K562 (cell line): Measurements from ENCODE around the gene ETS1. TPM values are rescaled to one million over a fixed set of nuclear protein-coding genes. Genes with fewer than 3 reads are reported as not detected.

Source experiments
- ATAC-seq: fragments of 200-7000 bp; cut with Tn5 transposase; 3 replicates; pipeline ENCODE4 v1.9.1; 2020; ENCODE audit warnings: moderate library complexity
- BruUV-seq: library from RNA; stranded (reverse); fragments of 400-500 nt; replicated peaks from 2 replicates; lab custom pipeline; 2021; lab: Mats Ljungman, UMichigan
- CTCF ChIA-PET: fragments of 300-600 bp; formaldehyde crosslinking; extraction: SDS; loops from one replicate; lab custom pipeline; 2021; ENCODE audit warnings: low intra/inter-chr PET ratio; lab: Yijun Ruan, JAX
- POLR2A ChIA-PET: fragments of 300-600, 350-650 bp; sonication (Branson Sonifier 250); formaldehyde crosslinking; extraction: SDS; loops from one replicate; lab custom pipeline; 2021; ENCODE audit warnings: antibody characterized with exemption, inconsistent platforms; lab: Yijun Ruan, JAX
- DNase-seq, 4 experiments: peaks; one replicate each; pipeline versions ENCODE4 v3.0.0 to v3.0.0-alpha.2; 2011 to 2018; ENCODE audit warnings: low spot score in 3 of 4, mixed read lengths in 3 of 4; ENCODE audit errors: extremely low read depth in 1 of 4
- FAIRE-seq: peaks from 2 replicates; lab custom pipeline; 2011; peaks lifted over from hg19 to GRCh38; lab: Jason Lieb, UNC
- H2AFZ ChIP-seq: 2 replicates; pipeline ENCODE4 v1.6.0; 2011; ENCODE audit warnings: low read depth, low read length, control low read depth, inconsistent platforms
- H3K27ac ChIP-seq: fragments of 200-600 bp; 3 replicates; pipeline ENCODE4 v1.8.0; 2011; ENCODE audit warnings: low read depth, mild to moderate bottlenecking, control low read depth, inconsistent platforms, low read length, moderate library complexity, mixed read lengths; ENCODE audit errors: extremely low read depth
- H3K27me3 ChIP-seq, 2 experiments: fragments of 300-600 bp in 1 of 2; 2 replicates in 1 of 2; 3 replicates in 1 of 2; pipeline versions ENCODE4 v1.6.0 to v1.8.0; 2011; ENCODE audit warnings: inconsistent platforms in 2 of 2, low read length in 2 of 2, mild to moderate bottlenecking in 1 of 2, mixed read lengths in 1 of 2, moderate library complexity in 1 of 2; ENCODE audit not compliant: control insufficient read depth in 2 of 2, insufficient read depth in 2 of 2
- H3K36me3 ChIP-seq: fragments of 300-600 bp; 3 replicates; pipeline ENCODE4 v1.8.0; 2011; ENCODE audit warnings: mild to moderate bottlenecking, low read length, inconsistent platforms; ENCODE audit not compliant: control insufficient read depth, insufficient read depth
- H3K4me1 ChIP-seq, 2 experiments: fragments of 200-600 bp in 1 of 2; replicated peaks in 1 of 2; 2 replicates in 1 of 2; 3 replicates in 1 of 2; pipeline versions ENCODE4 v1.5.1 to v1.8.0; 2011; ENCODE audit warnings: inconsistent platforms in 2 of 2, low read length in 2 of 2, mild to moderate bottlenecking in 1 of 2, mixed read lengths in 1 of 2, moderate library complexity in 1 of 2; ENCODE audit not compliant: control insufficient read depth in 2 of 2, insufficient read depth in 2 of 2
- H3K4me2 ChIP-seq: 2 replicates; pipeline ENCODE4 v1.6.1; 2011; ENCODE audit warnings: low read length, control low read depth, inconsistent platforms, mixed read lengths; ENCODE audit not compliant: insufficient read depth
- H3K4me3 ChIP-seq: fragments of 200-600 bp; sonication (generic), shearing (Covaris generic); 2 replicates; pipeline ENCODE4 v1.5.1; 2016; ENCODE audit warnings: control low read depth, inconsistent platforms
- H3K79me2 ChIP-seq: fragments of 200-600 bp; 3 replicates; pipeline ENCODE4 v1.8.0; 2011; ENCODE audit warnings: low read length, inconsistent platforms; ENCODE audit not compliant: control insufficient read depth, insufficient read depth
- H3K9ac ChIP-seq, 2 experiments: 2 replicates each; pipeline versions ENCODE4 v1.6.0 to v1.6.1; 2011; ENCODE audit warnings: low read depth in 2 of 2, low read length in 2 of 2, control low read depth in 1 of 2, inconsistent platforms in 1 of 2, mild to moderate bottlenecking in 1 of 2, mixed read lengths in 1 of 2; ENCODE audit not compliant: insufficient read depth in 1 of 2
- H3K9me1 ChIP-seq: one replicate; pipeline ENCODE4 v1.6.0; 2011; ENCODE audit warnings: inconsistent platforms, mild to moderate bottlenecking, low read length, moderate library complexity; ENCODE audit not compliant: control insufficient read depth, insufficient read depth
- H3K9me3 ChIP-seq: replicated peaks from 2 replicates; pipeline ENCODE4 v1.5.1; 2011; ENCODE audit warnings: low read depth, low read length, inconsistent platforms; ENCODE audit not compliant: control insufficient read depth, insufficient read depth
- H4K20me1 ChIP-seq: replicated peaks from 2 replicates; pipeline ENCODE4 v1.6.1; 2011; ENCODE audit warnings: low read length, inconsistent platforms, mixed read lengths; ENCODE audit not compliant: control insufficient read depth, insufficient read depth
- ARID4B ChIP-seq: sonication (generic); formaldehyde crosslinking; IDR thresholded peaks from 2 replicates; pipeline ENCODE4 v1.8.0; 2022; ENCODE audit warnings: mild to moderate bottlenecking, missing genetic modification reagents
- BRD9 ChIP-seq: fragments of 450-650 bp; IDR thresholded peaks from 2 replicates; pipeline ENCODE4 v1.6.1; 2018; ENCODE audit warnings: low read depth; ENCODE audit not compliant: partially characterized antibody
- BRF1 ChIP-seq: IDR thresholded peaks from 3 replicates; pipeline ENCODE4 v1.6.1; 2011; ENCODE audit warnings: borderline replicate concordance, mild to moderate bottlenecking; ENCODE audit not compliant: insufficient read length; ENCODE audit errors: extremely low read depth
- FOSL1 ChIP-seq: fragments of 200-800 bp; sonication (Bioruptor generic); conservative IDR thresholded peaks from 2 replicates; pipeline ENCODE4 v1.6.1; 2016; ENCODE audit warnings: missing genetic modification characterization, missing compliant biosample characterization
- FOXA3 ChIP-seq, 2 experiments: fragments of 450-650 bp in 1 of 2; sonication (generic) in 1 of 2; formaldehyde crosslinking; IDR thresholded peaks in 1 of 2; conservative IDR thresholded peaks in 1 of 2; 2 replicates each; pipeline versions ENCODE4 v1.4.0 to v1.8.0; 2020 to 2022; ENCODE audit warnings: mild to moderate bottlenecking in 2 of 2, missing genetic modification reagents in 1 of 2
- HES1 ChIP-seq: fragments of 450-650 bp; IDR thresholded peaks from 2 replicates; pipeline ENCODE4 v1.6.1; 2016; ENCODE audit warnings: low read depth, mild to moderate bottlenecking, moderate library complexity
- NFYB ChIP-seq: IDR thresholded peaks from 2 replicates; pipeline ENCODE4 v1.6.1; 2011; ENCODE audit warnings: mild to moderate bottlenecking, moderate library complexity; ENCODE audit not compliant: insufficient read length; ENCODE audit errors: extremely low read depth
- NR0B1 ChIP-seq: fragments of 450-650 bp; IDR thresholded peaks from one replicate; pipeline ENCODE4 v1.6.1; 2018; ENCODE audit warnings: mild to moderate bottlenecking, moderate library complexity; ENCODE audit not compliant: partially characterized antibody
- POLR2AphosphoS2 ChIP-seq: IDR thresholded peaks from 2 replicates; pipeline ENCODE4 v1.6.1; 2012; ENCODE audit warnings: low read length, improper control_type of control experiment
- RBM25 ChIP-seq: fragments of 200-400 bp; formaldehyde crosslinking; IDR thresholded peaks from 2 replicates; pipeline ENCODE4 v1.6.1; 2018; ENCODE audit warnings: low read length, low read depth, moderate library complexity; ENCODE audit not compliant: severe bottlenecking
- TRIM25 ChIP-seq: fragments of 450-650 bp; IDR thresholded peaks from 2 replicates; pipeline ENCODE4 v1.7.0; 2016; ENCODE audit warnings: borderline replicate concordance
- ZC3H4 ChIP-seq: sonication (generic); formaldehyde crosslinking; IDR thresholded peaks from 2 replicates; pipeline ENCODE4 v1.9.0; 2021; ENCODE audit warnings: missing genetic modification reagents, borderline replicate concordance
- ZFX ChIP-seq: sonication (generic); formaldehyde crosslinking; IDR thresholded peaks from 2 replicates; pipeline ENCODE4 v1.8.0; 2022; ENCODE audit warnings: mild to moderate bottlenecking, missing genetic modification reagents, moderate library complexity
- ZNF165 ChIP-seq: fragments of 250-450 bp; sonication (Bioruptor Pico); IDR thresholded peaks from 2 replicates; pipeline ENCODE4 v1.4.0; 2020; ENCODE audit warnings: borderline replicate concordance
- ZNF436 ChIP-seq: fragments of 250-450, 450-650 bp; sonication (Bioruptor Pico); formaldehyde crosslinking; IDR thresholded peaks from 2 replicates; pipeline ENCODE4 v1.7.0; 2020; ENCODE audit warnings: mild to moderate bottlenecking
- WGBS: fragments of 100-300 bp; shearing (Covaris generic); methylation state at CpG from one replicate; pipeline ENCODE4 v1.1.6; 2016; ENCODE audit warnings: low coverage, mixed read lengths; ENCODE audit not compliant: insufficient coverage; ENCODE audit errors: missing lambda C conversion rate; 5-methylcytosine and 5-hydroxymethylcytosine counted together
- in situ Hi-C: fragments of 300-500 bp; cut with MboI; formaldehyde crosslinking; loops from 4 replicates; pipeline ENCODE4 v1.15.0; 2018; ENCODE audit warnings: inconsistent platforms, mixed read lengths
- intact Hi-C: fragments of 100-400 bp; cut with micrococcal nuclease; formaldehyde crosslinking; loops from 2 replicates; pipeline ENCODE4 v1.14.2; 2022
- polyA plus RNA-seq, 8 experiments: library from polyadenylated mRNA; depleted of rRNA in 4 of 8; stranded (reverse) in 5 of 8; unstranded in 3 of 8; fragments of >200 nt; fragmentation: Nextera tagmentation in 2 of 8; fragmentation: Illumina TruSeq in 1 of 8; extraction: Ambion mirVana in 2 of 8; extraction: Trizol in 1 of 8; gene quantifications; 2 replicates each; pipeline versions ENCODE4 v1.2.1 to v1.2.3, GENCODE V29; 2011 to 2014; ENCODE audit warnings: inconsistent platforms in 1 of 8, missing spikeins in 1 of 8
- total RNA-seq, 7 experiments: library from RNA; depleted of rRNA in 6 of 7; stranded (reverse); fragments of >200 nt in 6 of 7; fragmentation: Illumina TruSeq in 2 of 7; extraction: Trizol in 2 of 7; gene quantifications; 2 replicates each; pipeline versions ENCODE4 v1.2.1 to v1.2.3, GENCODE V29; 2011 to 2021; ENCODE audit warnings: low replicate concordance in 1 of 7

Gene ETS1
- total and polyA plus RNA-seq, 9 of the 15 experiments (the other 6 are each of a cell fraction or from before 2014, with no cell fraction given) = 0.04 to 1.4 (median 0.23) TPM

GRCh38 chr11:128434818-128435217 lies 152.5 kb downstream of the ETS1 start:
- Histone ChIP-seq H3K36me3 (no peaks in the 10 kb centered on the region), H3K4me2 (no peak overlapping the region), H3K9me3 (no peaks in the 10 kb centered on the region), H3K79me2 (no peaks in the 10 kb centered on the region), H3K4me3 (no peak overlapping the region), H2AFZ (no peak overlapping the region), H3K9ac (no peak overlapping the region), H3K9me1 (no peaks in the 10 kb centered on the region), H3K27ac (no peak overlapping the region), H4K20me1 (no peaks in the 10 kb centered on the region), H3K27me3 (no peaks in the 10 kb centered on the region), H3K4me1 (no peaks in the 10 kb centered on the region)
- FAIRE-seq = no peak
- ATAC-seq = no peak
- no TSS peak for BruUV-seq
- DNase-seq = no peak
- intact Hi-C loops (no loop called here), in situ Hi-C loops (no loop called here)
- 0% methylated on average over 3 of the region's 3 CpGs for WGBS
- ChIA-PET POLR2A (no interaction called here), CTCF (no interaction called here)
- TF ChIP-seq ZFX (CRISPR knock-in tag) (no peak), ZC3H4 (CRISPR knock-in tag) (no peak), HES1 (no peak), NFYB (no peak), BRF1 (no peak), ZNF436 (no peak), POLR2AphosphoS2 (no peak), ARID4B (CRISPR knock-in tag) (no peak), RBM25 (no peak), TRIM25 (no peak), BRD9 (no peak), ZNF165 (CRISPR knock-in tag) (no peak), NR0B1 (no peak), FOXA3 (CRISPR knock-in tag; conservative IDR thresholded peaks at IDR 0.05 in 1 of 2, IDR thresholded peaks at IDR 0.05 in 1 of 2) (no peak), FOSL1 (tag) (no peak)
